Gastrocnemius medialis (tissue), 4 donors: ENCODE results near the gene SLC35B2.
A peak's percentile ranks its signal among the peaks of the same experiment; 100 is the strongest.

ENCODE experiments used
- CTCF ChIP-seq, 5 experiments: fragments of 450-650 bp in 3 of 5; fragments of 200-600 bp in 2 of 5; sonication (generic) in 2 of 5; IDR thresholded peaks in 4 of 5; conservative IDR thresholded peaks in 1 of 5; 1 replicate in 4 of 5; 2 replicates in 1 of 5; pipeline ENCODE4 v1.5.1; 2016 to 2019; ENCODE audit warnings: antibody characterized with exemption in 5 of 5, mild to moderate bottlenecking in 3 of 5, moderate library complexity in 3 of 5
- POLR2A ChIP-seq, 2 donors: fragments of 450-650 bp; IDR thresholded peaks; one replicate each; pipeline ENCODE4 v1.6.1; 2017; ENCODE audit warnings: antibody characterized with exemption in 2 of 2, mild to moderate bottlenecking in 2 of 2, moderate library complexity in 2 of 2

DNA sequence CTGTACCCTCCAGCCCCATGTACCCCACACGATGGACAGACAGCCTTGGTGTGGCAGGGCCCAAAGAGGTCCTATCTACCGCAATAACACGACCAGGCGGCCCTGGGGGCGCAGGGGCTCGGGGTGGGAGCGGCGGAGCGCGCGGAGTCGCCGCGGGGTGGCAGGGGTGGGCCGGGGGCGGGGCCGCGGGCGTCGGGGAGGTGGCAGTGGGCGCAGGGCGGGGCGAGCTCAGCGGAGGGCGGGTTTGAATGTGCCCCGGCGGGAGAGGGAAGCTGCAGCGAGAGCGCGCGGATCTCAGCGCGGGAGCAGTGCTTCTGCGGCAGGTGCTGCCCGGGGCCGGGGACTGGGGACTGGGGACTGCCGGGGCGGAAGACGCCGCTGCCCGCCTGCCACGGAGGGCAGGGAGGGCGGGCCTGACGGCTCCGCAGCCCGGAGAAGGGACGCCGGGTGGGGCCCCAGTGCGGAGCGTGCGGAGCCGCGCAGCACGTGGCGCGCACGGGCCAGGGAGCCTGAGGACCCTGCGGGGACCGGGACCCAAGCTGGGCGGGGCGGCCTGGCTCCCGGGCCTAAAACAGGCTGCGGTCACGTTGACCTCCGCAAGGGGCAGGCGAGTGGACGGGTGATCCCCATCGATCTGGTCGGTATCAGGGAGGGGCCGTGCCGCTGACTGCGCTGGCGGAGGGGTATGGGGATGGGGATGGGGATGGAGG is 33.9 kb downstream of the SLC35B2 start, which contains the start of gene SLC29A1:
- peak in 3 of 5 experiments; percentile 17 to 23 (median 22) for TF ChIP-seq CTCF (IDR thresholded peaks at IDR 0.05 in 4 of 5, conservative IDR thresholded peaks at IDR 0.05 in 1 of 5)
- peak; percentile 80 for TF ChIP-seq POLR2A (IDR thresholded peaks at IDR 0.05)
